ENCODE measurements around the gene ACTR2. TPM values are rescaled to one million over a fixed set of nuclear protein-coding genes. Genes with fewer than 3 reads are reported as not detected.

Gene ACTR2
- total RNA-seq, 1 donor from 2014 or later: 224 TPM

DNA sequence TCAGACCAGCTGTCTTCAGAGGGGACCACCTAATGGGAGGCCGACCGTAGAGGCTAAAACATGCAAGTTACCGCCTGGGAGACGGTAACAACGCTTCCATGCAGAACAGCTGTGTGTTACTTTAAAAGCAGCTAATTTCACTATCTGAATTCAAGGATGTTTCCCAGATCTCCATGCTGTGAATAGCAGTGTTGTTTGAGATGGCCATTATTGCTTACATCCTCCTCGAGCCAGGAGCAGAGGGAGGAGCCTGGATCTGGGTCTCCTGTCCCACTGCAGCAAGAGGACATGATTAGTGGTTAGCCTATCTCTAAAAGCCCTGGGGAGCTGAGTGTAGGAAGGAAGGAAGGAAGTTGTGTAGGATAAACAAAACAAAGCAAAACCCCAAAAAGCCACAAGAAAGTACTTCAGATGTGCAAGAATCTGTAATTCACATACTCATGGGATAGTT, 50.9 kb downstream of the ACTR2 start:
- no peak for DNase-seq (ENCODE audit: low spot score)

DNA sequence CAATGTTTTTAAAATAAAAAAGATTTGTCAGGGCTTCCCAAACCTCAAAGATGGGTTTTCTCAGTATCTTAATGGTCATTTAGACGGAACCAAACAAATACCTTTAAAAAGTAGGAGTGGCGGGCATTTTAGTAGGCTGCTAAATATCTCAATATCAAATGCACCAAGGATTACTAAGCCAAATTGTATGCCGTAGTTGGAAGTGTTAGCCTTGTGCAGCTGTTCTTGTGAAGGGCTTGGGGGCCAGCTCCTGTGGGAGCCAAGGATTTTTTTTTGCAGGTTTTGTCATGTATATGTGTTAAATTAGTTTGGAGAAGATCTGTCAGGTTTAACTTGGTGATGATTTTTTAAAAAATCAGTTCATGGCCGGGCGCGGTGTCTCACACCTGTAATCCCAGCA, 52.1 kb downstream of the ACTR2 start:
- no peak for DNase-seq (ENCODE audit: low spot score)

- DNase-seq (ENCODE audit: low spot score): no peak
Observed at GRCh38 chr2:65281627-65282351, 54.2 kb downstream of the ACTR2 start.

DNA sequence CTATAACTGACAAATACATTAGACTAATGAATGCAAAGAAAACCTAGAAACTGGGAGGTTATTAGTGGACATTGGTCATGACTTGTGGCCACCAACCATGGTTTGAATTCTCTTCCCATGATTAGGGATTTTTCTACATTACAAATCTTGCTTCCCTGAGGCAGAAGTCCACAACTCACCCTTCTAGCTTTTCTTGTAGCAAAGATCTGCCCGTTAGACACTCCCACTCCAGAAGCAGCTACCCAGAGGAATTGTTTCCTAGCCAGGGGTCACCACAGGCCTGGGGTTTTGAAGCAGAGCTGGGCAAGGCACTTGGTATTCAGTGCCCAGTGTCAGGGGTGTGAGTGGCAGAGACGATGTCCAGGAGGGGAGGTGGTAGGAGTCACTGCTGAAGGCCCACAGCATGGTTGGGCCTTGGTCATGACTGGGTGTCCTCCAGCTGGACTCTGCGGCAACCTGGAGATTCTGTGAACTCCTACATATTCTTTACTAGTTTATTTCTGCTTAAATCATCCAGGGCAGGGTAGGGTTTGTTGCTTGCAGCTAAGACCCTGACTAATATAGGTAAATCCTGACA, 54.9 kb downstream of the ACTR2 start:
- no peak for DNase-seq (ENCODE audit: low spot score)

- DNase-seq (ENCODE audit: low spot score): no peak
Observed at GRCh38 chr2:65287364-65287763, 59.7 kb downstream of the ACTR2 start.

- DNase-seq (ENCODE audit: low spot score): no peak
Observed at GRCh38 chr2:65291216-65292105, 63.8 kb downstream of the ACTR2 start.

- DNase-seq (ENCODE audit: low spot score): no peak
Observed at GRCh38 chr2:65292106-65292400, 64.4 kb downstream of the ACTR2 start.

DNA sequence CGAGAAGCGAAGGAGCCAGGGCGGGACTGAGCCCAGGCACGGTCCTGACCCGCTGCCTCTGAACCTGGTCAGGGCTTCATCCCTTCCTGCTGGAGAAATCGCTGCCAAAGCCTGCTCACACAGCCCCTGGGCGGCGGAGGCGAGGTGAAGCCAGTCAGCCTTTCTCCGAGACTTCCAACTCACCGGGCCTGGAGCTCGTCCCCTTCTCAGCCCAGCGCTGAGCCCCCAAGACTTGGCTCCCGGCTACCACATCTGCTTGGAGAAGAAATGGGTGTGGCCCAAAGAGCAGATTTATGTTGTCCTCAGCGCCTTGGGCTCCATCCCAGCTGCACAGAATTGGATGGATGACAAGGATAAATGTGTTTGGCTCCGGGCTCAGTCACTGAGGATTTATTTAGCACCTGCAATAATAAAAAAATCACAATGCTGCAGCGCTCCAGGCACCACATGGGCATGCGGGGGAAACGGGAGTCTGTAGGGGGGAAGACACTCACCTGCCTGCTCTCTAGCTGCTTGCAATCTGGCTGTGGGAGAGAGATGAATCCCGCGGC, 64.9 kb downstream of the ACTR2 start:
- DNase-seq (ENCODE audit: low spot score): no peak

- DNase-seq (ENCODE audit: low spot score): no peak
Observed at GRCh38 chr2:65293376-65293775, 65.7 kb downstream of the ACTR2 start.

GRCh38 chr2:65294136-65294535, 66.5 kb downstream of the ACTR2 start:
- DNase-seq (ENCODE audit: low spot score): no peak

DNA sequence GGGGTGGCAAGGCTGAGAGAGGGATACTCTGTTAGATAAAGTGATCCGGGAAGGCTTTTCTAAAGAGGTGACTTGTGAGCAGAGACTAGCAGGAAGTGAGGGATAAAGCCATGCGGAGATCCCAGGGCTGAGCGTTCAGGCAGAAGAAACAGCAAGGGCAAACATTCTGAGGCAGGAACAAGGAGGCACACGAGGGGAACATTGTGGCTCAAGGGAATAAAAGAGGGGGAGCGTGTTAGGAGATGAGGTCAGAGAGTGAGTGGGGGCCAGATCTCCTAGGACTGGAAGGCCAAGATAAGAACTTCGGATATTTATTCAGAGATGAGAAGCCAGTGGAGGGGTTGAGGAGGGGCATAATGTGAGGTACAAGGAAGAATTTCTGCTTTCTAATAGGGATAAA, 67.1 kb downstream of the ACTR2 start:
- no peak for DNase-seq (ENCODE audit: low spot score)

GRCh38 chr2:65296971-65297370, 69.3 kb downstream of the ACTR2 start:
- no peak for DNase-seq (ENCODE audit: low spot score)

GRCh38 chr2:65297544-65297943, 69.9 kb downstream of the ACTR2 start:
- no peak for DNase-seq (ENCODE audit: low spot score)

GRCh38 chr2:65298089-65298488, 70.5 kb downstream of the ACTR2 start:
- DNase-seq (ENCODE audit: low spot score): no peak

GRCh38 chr2:65299246-65299645, 71.6 kb downstream of the ACTR2 start:
- DNase-seq (ENCODE audit: low spot score): no peak

DNA sequence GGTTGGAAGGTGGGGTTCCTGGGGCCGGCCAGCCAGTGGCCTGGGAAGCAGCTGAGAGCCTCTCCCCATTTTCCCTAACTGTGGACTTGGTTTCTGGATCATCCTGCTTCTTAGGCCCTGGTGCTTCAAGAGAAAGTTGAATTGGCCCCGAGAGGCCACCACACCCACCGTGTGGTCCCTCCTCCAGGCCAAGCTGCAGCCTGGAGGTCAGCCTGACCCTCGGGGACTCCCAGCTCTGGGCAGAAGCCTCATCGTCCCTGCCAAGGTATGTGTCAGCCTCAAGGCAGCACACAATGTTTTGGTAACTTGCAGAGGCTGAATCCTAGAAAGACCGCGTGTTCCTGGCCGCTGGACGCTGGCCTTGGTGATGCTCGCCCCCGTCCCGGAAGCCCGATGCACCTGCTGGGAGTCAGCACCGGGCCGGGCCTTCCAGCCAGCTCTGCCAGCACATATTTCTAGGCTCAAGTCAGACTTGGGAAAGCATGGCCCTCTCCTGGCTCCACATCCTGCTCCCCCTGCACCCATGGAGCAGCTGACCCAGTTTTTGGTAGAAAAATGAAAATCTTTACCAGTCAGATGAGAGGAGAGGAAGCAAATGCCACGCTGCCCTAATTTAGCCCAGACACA, 72.6 kb downstream of the ACTR2 start:
- DNase-seq (ENCODE audit: low spot score): peak; percentile 92

DNA sequence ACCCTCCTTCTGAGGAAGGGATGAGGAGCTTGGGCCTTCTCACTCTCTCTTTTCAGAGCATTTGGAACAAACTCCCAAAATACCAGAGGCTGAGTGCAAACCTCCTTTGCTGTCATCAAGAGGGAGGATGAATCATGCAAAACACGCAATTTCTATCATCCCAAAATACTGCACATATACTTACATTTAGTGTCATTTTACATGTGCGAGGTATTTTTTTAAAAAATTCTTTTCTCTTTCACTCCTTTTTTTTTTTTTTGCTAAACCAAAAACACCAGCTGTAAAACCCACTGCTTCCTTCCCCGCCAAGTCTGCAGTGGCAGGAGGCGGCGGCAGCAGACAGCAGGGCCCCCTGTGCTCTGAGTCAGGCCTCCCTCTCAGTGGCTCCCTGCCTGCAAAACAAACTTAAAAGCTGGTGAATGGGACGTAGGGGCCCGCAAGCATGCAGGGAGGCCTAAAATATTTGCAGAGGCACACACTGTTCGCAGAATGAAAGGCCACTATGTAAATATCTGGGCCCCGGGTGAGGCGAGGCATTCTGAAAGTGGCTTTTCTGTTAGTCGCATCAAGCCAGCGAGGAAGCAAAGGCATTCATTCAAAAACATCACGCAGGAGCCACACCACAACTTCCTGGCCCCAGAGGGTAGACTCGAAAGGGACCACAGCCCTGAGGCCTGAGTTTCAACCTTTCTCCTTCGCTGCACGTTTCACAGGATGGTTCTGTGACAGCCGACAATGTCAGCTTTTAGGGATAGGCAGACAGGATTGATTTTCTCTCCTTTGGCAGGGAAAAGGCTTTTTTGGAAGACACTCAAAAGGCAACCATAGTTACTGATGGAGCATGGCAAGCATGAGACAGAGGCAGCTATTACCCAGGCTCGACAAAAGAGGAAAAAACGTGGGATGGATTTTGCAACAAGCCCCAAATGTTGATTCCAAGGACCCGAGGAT, 73.4 kb downstream of the ACTR2 start:
- peak; percentile 76 for DNase-seq (ENCODE audit: low spot score)

DNA sequence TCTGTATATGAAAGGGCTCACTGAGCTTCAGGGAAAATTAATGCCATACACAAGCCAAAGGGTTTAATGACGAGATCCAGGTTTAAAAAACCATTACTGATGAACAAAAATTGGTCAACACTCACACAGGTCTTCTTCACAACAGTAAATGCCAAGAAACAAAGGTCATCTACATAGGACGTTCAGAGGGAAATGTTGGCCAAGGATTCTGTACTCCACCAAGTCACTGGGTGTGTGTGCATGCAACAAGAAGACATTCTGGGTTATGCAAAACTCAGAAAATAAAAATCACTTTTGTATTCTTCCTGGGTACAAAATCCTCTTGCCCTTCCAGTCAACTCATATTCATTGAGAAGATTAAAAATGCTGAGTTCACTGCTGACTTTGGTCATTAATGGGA, 78.3 kb downstream of the ACTR2 start:
- no peak for DNase-seq (ENCODE audit: low spot score)

DNA sequence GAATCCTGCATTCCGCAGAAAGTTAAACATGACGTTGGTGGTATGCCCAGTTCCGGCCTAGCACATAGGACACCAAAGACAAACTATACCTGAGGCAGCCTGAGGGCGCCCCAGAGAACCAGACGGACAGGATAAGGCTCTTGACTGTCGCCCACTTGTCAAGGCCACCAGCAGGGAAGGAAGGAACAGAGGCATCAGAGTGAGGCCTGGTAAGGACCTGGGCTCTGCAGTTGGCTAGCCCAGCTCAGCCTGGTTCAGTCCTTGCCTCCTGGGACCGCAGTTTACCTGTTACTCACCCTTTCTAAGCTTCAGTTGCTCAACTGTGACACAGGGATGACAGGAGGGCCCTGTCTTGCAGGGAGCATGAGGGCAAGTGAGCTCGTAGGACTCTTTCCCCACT, 82.1 kb downstream of the ACTR2 start:
- DNase-seq (ENCODE audit: low spot score): no peak

DNA sequence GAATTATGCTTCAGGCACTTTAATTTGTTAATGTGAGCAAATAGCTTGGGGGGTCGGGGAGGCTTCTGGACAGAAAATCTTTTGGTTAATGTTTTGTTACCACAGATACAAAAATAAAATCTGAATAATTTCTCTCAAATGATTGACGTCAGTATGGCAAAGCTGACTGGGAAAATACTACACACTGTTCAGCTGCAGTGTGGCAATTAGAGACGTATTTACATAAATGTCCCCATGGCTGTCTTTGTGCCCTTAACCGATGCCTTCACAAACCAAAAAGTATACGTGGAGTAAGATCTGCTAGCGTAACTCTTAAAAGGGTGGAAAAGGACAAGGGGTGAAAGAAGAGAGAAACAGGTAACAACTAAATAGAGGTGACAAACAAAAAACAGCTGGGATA, 83.4 kb downstream of the ACTR2 start:
- DNase-seq (ENCODE audit: low spot score): no peak
